ENCODE measurements around the gene COL2A1. TPM values are rescaled to one million over a fixed set of nuclear protein-coding genes. Genes with fewer than 3 reads are reported as not detected.
A peak's percentile ranks its signal among the peaks of the same experiment; 100 is the strongest.

COL2A1 gene
- polyA plus RNA-seq, 1 donor (not counting 4 experiments of a cell fraction or from before 2014, with no cell fraction given) = 0.03 TPM

DNA sequence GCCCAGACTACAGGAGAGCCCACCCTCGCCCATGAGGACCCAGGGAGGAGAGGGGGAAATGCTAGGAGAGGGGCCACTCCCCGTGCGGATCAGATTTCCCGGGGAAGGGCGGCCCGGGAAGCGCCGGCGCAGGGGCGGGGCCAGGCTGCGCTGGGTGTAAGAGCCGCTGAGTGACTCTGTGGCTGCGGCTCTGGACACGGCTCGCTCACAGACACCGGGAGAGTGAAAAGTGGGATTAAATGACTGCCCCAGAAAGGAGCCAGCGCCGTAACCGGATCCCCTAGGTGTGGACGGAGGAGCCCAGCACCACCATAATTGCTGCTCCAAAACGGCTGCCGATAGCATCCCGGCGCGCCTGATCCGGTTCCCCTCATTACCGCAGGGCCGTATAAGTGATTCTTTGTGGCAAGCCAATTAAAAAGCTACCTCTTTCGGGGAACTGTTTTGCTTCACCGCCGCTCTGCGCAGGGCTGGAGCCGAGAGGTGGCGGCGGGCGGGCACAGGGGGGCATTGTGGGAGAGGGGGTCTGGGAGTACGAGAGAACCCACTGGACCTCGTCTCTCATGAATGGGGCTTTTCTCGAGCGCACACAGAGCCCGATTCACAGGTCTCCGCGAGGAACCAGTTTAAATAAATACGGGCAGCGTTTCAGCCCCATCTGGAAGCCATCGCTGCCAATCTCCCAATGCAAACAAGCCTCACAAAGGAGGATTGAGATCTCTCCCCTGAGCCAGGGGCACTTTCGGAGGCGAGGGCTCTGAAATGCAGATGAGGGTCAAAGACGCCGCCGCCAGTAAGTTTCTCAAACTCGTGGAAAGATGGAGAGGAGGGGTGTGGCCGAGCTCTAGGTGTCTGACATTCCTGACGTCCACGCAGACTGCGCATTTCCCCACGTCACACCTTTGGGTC lies 2.5 kb downstream of the COL2A1 start:
- Histone ChIP-seq H3K4me1 (ENCODE audit: control insufficient read depth, extremely low read depth, insufficient read depth, low read length) (peaks cover 33% of the 10 kb centered on the region), H3K27me3 (ENCODE audit: control insufficient read depth, extremely low read depth, insufficient read depth, low read length) (peaks cover 49% of the 10 kb centered on the region), H3K4me3 (ENCODE audit: control insufficient read depth in 2 of 3, extremely low read depth in 1 of 3, insufficient read depth in 2 of 3, low read depth in 1 of 3, low read length in 3 of 3) (peak overlapping the region; percentile 36 to 91 (median 84)), H3K4me2 (ENCODE audit: control insufficient read depth, extremely low read depth, insufficient read depth, low read depth, low read length) (peak overlapping the region; percentile 100), H3K9me3 (ENCODE audit: control insufficient read depth, low read depth, low read length) (no peaks in the 10 kb centered on the region), H3K9ac (ENCODE audit: control insufficient read depth, extremely low read depth, insufficient read depth, low read length) (peak overlapping the region; percentile 89), H3K9me1 (ENCODE audit: control insufficient read depth, extremely low read depth, insufficient read depth, low read length) (no peaks in the 10 kb centered on the region), H3K36me3 (ENCODE audit: control insufficient read depth in 2 of 2, extremely low read depth in 1 of 2, insufficient read depth in 2 of 2, low read length in 2 of 2) (no peaks in the 10 kb centered on the region), H2AFZ (ENCODE audit: control insufficient read depth, low read length) (peak overlapping the region; percentile 96), H4K20me1 (ENCODE audit: control insufficient read depth, extremely low read depth, insufficient read depth, low read length) (no peaks in the 10 kb centered on the region), H3K79me2 (ENCODE audit: control insufficient read depth, insufficient read depth, low read length) (no peaks in the 10 kb centered on the region), H3K27ac (ENCODE audit: control insufficient read depth, insufficient read depth, low read length) (peak overlapping the region; percentile 91)
- DNase-seq (ENCODE audit: low read depth, low spot score) = no peak
- TF ChIP-seq, protein P1, sequence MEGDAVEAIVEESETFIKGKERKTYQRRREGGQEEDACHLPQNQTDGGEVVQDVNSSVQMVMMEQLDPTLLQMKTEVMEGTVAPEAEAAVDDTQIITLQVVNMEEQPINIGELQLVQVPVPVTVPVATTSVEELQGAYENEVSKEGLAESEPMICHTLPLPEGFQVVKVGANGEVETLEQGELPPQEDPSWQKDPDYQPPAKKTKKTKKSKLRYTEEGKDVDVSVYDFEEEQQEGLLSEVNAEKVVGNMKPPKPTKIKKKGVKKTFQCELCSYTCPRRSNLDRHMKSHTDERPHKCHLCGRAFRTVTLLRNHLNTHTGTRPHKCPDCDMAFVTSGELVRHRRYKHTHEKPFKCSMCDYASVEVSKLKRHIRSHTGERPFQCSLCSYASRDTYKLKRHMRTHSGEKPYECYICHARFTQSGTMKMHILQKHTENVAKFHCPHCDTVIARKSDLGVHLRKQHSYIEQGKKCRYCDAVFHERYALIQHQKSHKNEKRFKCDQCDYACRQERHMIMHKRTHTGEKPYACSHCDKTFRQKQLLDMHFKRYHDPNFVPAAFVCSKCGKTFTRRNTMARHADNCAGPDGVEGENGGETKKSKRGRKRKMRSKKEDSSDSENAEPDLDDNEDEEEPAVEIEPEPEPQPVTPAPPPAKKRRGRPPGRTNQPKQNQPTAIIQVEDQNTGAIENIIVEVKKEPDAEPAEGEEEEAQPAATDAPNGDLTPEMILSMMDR (optimal IDR thresholded peaks at IDR 0.05 in 1 of 3, IDR thresholded peaks at IDR 0.05 in 1 of 3, conservative IDR thresholded peaks at IDR 0.05 in 1 of 3; ENCODE audit: extremely low read depth in 1 of 3, insufficient read depth in 2 of 3, low read length in 3 of 3) = no peak
- TF ChIP-seq EZH2 (IDR thresholded peaks at IDR 0.05; ENCODE audit: low read length) = no peak
- dilution Hi-C loops (cut with MboI; ENCODE audit: extremely low pct_ligation_motif_present, low sequenced_read_pairs) = no loop called here
- no peak for FAIRE-seq

DNA sequence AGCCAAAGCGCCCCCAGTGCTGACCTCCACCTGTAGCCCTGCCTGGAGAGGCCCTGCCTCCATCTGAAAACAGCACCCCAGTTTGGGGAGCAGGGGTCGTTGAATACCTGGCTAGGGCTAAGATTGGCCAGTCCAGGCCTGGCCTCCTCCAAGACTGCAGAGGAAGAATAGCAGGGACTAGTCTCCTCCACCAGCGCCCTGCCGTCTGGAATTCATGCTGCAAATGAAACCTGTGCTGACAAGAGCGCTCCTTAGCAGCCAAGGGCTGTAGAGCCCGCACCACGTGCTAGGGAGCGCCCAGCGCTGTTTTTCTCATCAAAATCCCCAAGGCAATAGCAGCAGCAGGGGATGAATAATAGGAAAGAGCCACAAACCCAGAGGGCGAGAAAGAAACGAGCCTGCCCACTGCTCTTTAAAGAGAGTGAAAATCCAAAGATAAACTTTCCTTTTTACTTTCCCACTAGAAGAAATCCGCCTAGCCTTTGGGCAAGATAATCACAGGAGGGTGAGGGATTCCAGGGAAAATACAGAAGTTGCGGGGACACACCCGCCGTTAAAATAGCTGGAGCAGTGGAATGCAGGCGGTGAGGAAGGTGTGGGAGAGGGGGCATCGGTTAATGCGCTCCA lies 3.3 kb downstream of the COL2A1 start:
- peak overlapping the region; percentile 100 for H3K4me2 ChIP-seq (ENCODE audit: control insufficient read depth, extremely low read depth, insufficient read depth, low read depth, low read length)
- H3K36me3 ChIP-seq (ENCODE audit: control insufficient read depth in 2 of 2, extremely low read depth in 1 of 2, insufficient read depth in 2 of 2, low read length in 2 of 2) = no peaks in the 10 kb centered on the region
- TF ChIP-seq EZH2 (IDR thresholded peaks at IDR 0.05; ENCODE audit: low read length) = no peak
- TF ChIP-seq, protein P1 (optimal IDR thresholded peaks at IDR 0.05 in 1 of 3, IDR thresholded peaks at IDR 0.05 in 1 of 3, conservative IDR thresholded peaks at IDR 0.05 in 1 of 3; ENCODE audit: extremely low read depth in 1 of 3, insufficient read depth in 2 of 3, low read length in 3 of 3) = peak; percentile 21 to 63 (median 29)
- no peaks in the 10 kb centered on the region for H3K9me3 ChIP-seq (ENCODE audit: control insufficient read depth, low read depth, low read length)
- peak overlapping the region; percentile 36 to 91 (median 84) for H3K4me3 ChIP-seq (ENCODE audit: control insufficient read depth in 2 of 3, extremely low read depth in 1 of 3, insufficient read depth in 2 of 3, low read depth in 1 of 3, low read length in 3 of 3)
- H4K20me1 ChIP-seq (ENCODE audit: control insufficient read depth, extremely low read depth, insufficient read depth, low read length) = no peaks in the 10 kb centered on the region
- dilution Hi-C loops (cut with MboI; ENCODE audit: extremely low pct_ligation_motif_present, low sequenced_read_pairs) = no loop called here
- no peaks in the 10 kb centered on the region for H3K9me1 ChIP-seq (ENCODE audit: control insufficient read depth, extremely low read depth, insufficient read depth, low read length)
- H3K79me2 ChIP-seq (ENCODE audit: control insufficient read depth, insufficient read depth, low read length) = no peaks in the 10 kb centered on the region
- peak overlapping the region; percentile 91 for H3K27ac ChIP-seq (ENCODE audit: control insufficient read depth, insufficient read depth, low read length)
- DNase-seq (ENCODE audit: low read depth, low spot score) = peak; percentile 81
- FAIRE-seq = peak; percentile 93
- H3K27me3 ChIP-seq (ENCODE audit: control insufficient read depth, extremely low read depth, insufficient read depth, low read length) = peaks cover 48% of the 10 kb centered on the region
- H2AFZ ChIP-seq (ENCODE audit: control insufficient read depth, low read length) = peak overlapping the region; percentile 96
- H3K4me1 ChIP-seq (ENCODE audit: control insufficient read depth, extremely low read depth, insufficient read depth, low read length) = peaks cover 33% of the 10 kb centered on the region
- peak overlapping the region; percentile 89 for H3K9ac ChIP-seq (ENCODE audit: control insufficient read depth, extremely low read depth, insufficient read depth, low read length)

Measured in keratinocyte (primary cell).